B cell (primary cell): ENCODE results near the gene LAMP5. TPM values are rescaled to one million over a fixed set of nuclear protein-coding genes. Genes with fewer than 3 reads are reported as not detected.

ENCODE experiments used
- ATAC-seq: fragments of 200-7000 bp; cut with Tn5 transposase; one replicate; pipeline ENCODE4 v1.10.0; 2021; ENCODE audit warnings: low read depth, mild to moderate bottlenecking, moderate number of reproducible peaks, moderate library complexity
- CTCF ChIA-PET: fragments of 350-600 bp; sonication (Branson Sonifier 250); formaldehyde crosslinking; loops from one replicate; lab custom pipeline; 2021; ENCODE audit warnings: antibody characterized with exemption, inconsistent platforms; lab: Charles Lee
- POLR2A ChIA-PET: fragments of 350-600 bp; sonication (Branson Sonifier 250); formaldehyde crosslinking; loops from one replicate; lab custom pipeline; 2021; ENCODE audit warnings: antibody characterized with exemption; lab: Charles Lee
- DNase-seq: peaks from one replicate; pipeline ENCODE4 v3.0.0; 2013
- H2AFZ ChIP-seq: 2 replicates; pipeline ENCODE4 v1.6.1; 2012; ENCODE audit warnings: mild to moderate bottlenecking, low read depth, low read length; ENCODE audit not compliant: insufficient read depth, poor library complexity, severe bottlenecking
- H3K27ac ChIP-seq, 2 donors: 1 replicate in 1 of 2; 2 replicates in 1 of 2; pipeline ENCODE4 v1.5.1; 2012 to 2013; ENCODE audit warnings: low read length in 2 of 2, mild to moderate bottlenecking in 2 of 2, moderate library complexity in 1 of 2
- H3K27me3 ChIP-seq, 4 experiments: fragments of 200-600 bp in 1 of 4; sonication (generic) in 1 of 4; replicated peaks in 1 of 4; 1 replicate in 2 of 4; 2 replicates in 2 of 4; pipeline versions ENCODE4 v1.6.1 to v1.7.0; 2013 to 2016; ENCODE audit warnings: low read length in 3 of 4, mild to moderate bottlenecking in 2 of 4, mixed read lengths in 1 of 4, moderate library complexity in 1 of 4; ENCODE audit not compliant: insufficient read depth in 4 of 4, control insufficient read depth in 3 of 4; ENCODE audit errors: control extremely low read depth in 1 of 4
- H3K36me3 ChIP-seq, 2 experiments: replicated peaks in 1 of 2; 1 replicate in 1 of 2; 2 replicates in 1 of 2; pipeline versions ENCODE4 v1.6.1 to v1.7.1; 2013; ENCODE audit warnings: low read length in 1 of 2; ENCODE audit not compliant: insufficient read depth in 2 of 2, control insufficient read depth in 1 of 2; ENCODE audit errors: control extremely low read depth in 1 of 2, extremely low read depth in 1 of 2
- H3K4me1 ChIP-seq, 2 donors: fragments of 200-600 bp in 1 of 2; sonication (generic) in 1 of 2; 1 replicate in 1 of 2; 2 replicates in 1 of 2; pipeline versions ENCODE4 v1.5.1 to v1.6.1; 2013 to 2017; ENCODE audit warnings: low read length in 2 of 2; ENCODE audit not compliant: control insufficient read depth in 2 of 2, insufficient read depth in 2 of 2
- H3K4me2 ChIP-seq: replicated peaks from 2 replicates; pipeline ENCODE3; 2012; ENCODE audit warnings: mild to moderate bottlenecking, low read depth, low read length; ENCODE audit not compliant: poor library complexity, severe bottlenecking
- H3K4me3 ChIP-seq, 5 experiments: fragments of 200-600 bp in 1 of 5; sonication (generic) in 1 of 5; 1 replicate in 3 of 5; 2 replicates in 2 of 5; pipeline versions ENCODE4 v1.5.1 to v1.7.0; 2011 to 2016; ENCODE audit warnings: low read length in 4 of 5, mild to moderate bottlenecking in 4 of 5, low read depth in 2 of 5, control low read depth in 1 of 5, moderate library complexity in 1 of 5; ENCODE audit not compliant: insufficient read depth in 1 of 5; ENCODE audit errors: control extremely low read depth in 1 of 5, extremely low read depth in 1 of 5
- H3K79me2 ChIP-seq: fragments of 200-600 bp; sonication (generic); one replicate; pipeline ENCODE4 v1.6.0; 2016; ENCODE audit warnings: low read length; ENCODE audit not compliant: control insufficient read depth, insufficient read depth
- H3K9ac ChIP-seq: fragments of 200-600 bp; sonication (generic); 2 replicates; pipeline ENCODE4 v1.6.1; 2017; ENCODE audit warnings: mild to moderate bottlenecking, low read length, moderate library complexity
- H3K9me3 ChIP-seq, 3 donors: one replicate each; pipeline versions ENCODE4 v1.6.1 to v1.7.1; 2013; ENCODE audit warnings: low read length in 2 of 3; ENCODE audit not compliant: control insufficient read depth in 2 of 3, insufficient read depth in 1 of 3; ENCODE audit errors: control extremely low read depth in 1 of 3
- H4K20me1 ChIP-seq: 2 replicates; pipeline ENCODE4 v1.6.0; 2012; ENCODE audit warnings: mild to moderate bottlenecking, low read length; ENCODE audit not compliant: insufficient read depth, control insufficient read depth, poor library complexity, severe bottlenecking
- H3K27ac Mint-ChIP-seq: one replicate; pipeline ENCODE4 v1.8.0; 2021; ENCODE audit warnings: mixed read lengths
- H3K27me3 Mint-ChIP-seq: one replicate; pipeline ENCODE4 v1.8.0; 2021; ENCODE audit warnings: mixed read lengths
- H3K4me1 Mint-ChIP-seq: one replicate; pipeline ENCODE4 v1.8.0; 2021; ENCODE audit warnings: mixed read lengths
- H3K4me3 Mint-ChIP-seq: one replicate; pipeline ENCODE4 v1.8.0; 2021; ENCODE audit warnings: mixed read lengths
- H3K9me3 Mint-ChIP-seq: one replicate; pipeline ENCODE4 v1.8.0; 2022; ENCODE audit warnings: mixed read lengths; ENCODE audit not compliant: insufficient read depth
- EZH2 ChIP-seq: IDR thresholded peaks from 2 replicates; pipeline ENCODE4 v1.6.1; 2012; ENCODE audit warnings: borderline replicate concordance, low read depth, mild to moderate bottlenecking, moderate library complexity, low read length; ENCODE audit not compliant: insufficient read depth, poor library complexity, severe bottlenecking
- WGBS: methylation state at CpG from one replicate; pipeline ENCODE4 v1.1.5; 2013; ENCODE audit warnings: missing lambda C conversion rate; ENCODE audit not compliant: insufficient coverage; 5-methylcytosine and 5-hydroxymethylcytosine counted together
- intact Hi-C: fragments of 100-400 bp; cut with micrococcal nuclease; formaldehyde crosslinking; loops from one replicate; pipeline ENCODE4 v1.10.0; 2022
- polyA plus RNA-seq: library from polyadenylated mRNA; depleted of rRNA; stranded (reverse); fragments of >200 nt; gene quantifications from 2 replicates; pipeline ENCODE4 v1.2.3, GENCODE V29; 2012
- total RNA-seq, 2 donors: library from RNA; stranded (reverse); fragments of 120-200 nt in 1 of 2; gene quantifications; 1 replicate in 1 of 2; 2 replicates in 1 of 2; pipeline versions ENCODE4 v1.2.3 to v1.2.4, GENCODE V29; 2013 to 2022
- TF ChIP-seq, protein P1 (sequence below): fragments of 200-600 bp; IDR thresholded peaks from one replicate; pipeline ENCODE4 v1.8.0; 2022; ENCODE audit warnings: antibody characterized with exemption, mild to moderate bottlenecking

The LAMP5 gene
- total and polyA plus RNA-seq, 2 donors (not counting 1 experiment from before 2014, with no cell fraction given) = 0.17 to 1.3 TPM

DNA sequence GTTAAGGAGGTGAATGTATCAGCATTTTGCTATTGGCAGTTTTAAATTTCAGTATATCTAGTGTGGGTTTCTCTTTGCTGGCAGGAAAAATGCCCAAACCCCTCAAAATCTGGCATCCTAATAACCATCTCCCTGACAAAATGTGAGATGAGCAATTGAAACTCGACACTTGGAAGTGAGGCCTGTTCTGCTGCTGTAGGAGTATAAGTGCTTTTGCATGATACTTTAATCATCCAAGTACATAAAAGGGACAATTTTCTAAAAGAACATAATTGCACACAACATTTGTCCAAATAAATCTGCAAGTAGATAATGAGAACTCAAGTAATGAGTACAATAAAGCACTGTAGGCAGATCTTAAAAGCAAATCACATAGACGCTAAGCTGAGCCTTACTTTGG lies 36.5 kb downstream of the LAMP5 start:
- 100% methylated on average over 1 of the region's 2 CpGs for WGBS
- POLR2A ChIA-PET = no interaction called here
- Mint-ChIP-seq H3K27me3 (peaks cover 13% of the 10 kb centered on the region), H3K9me3 (no peaks in the 10 kb centered on the region), H3K27ac (no peak overlapping the region), H3K4me3 (no peak overlapping the region), H3K4me1 (no peaks in the 10 kb centered on the region)
- Histone ChIP-seq H3K9me3 (peaks cover 0 to 3% (median 0%) of the 10 kb centered on the region in 3 donors), H3K27ac (no peak overlapping the region), H3K9ac (no peak overlapping the region), H2AFZ (no peak overlapping the region), H4K20me1 (no peaks in the 10 kb centered on the region), H3K4me3 (no peak overlapping the region), H3K4me2 (no peak overlapping the region), H3K79me2 (no peaks in the 10 kb centered on the region), H3K27me3 (peaks cover 0 to 7% (median 1%) of the 10 kb centered on the region in 4 experiments), H3K36me3 (no peaks in the 10 kb centered on the region), H3K4me1 (no peaks in the 10 kb centered on the region)
- TF ChIP-seq EZH2 = no peak
- TF ChIP-seq, protein P1, sequence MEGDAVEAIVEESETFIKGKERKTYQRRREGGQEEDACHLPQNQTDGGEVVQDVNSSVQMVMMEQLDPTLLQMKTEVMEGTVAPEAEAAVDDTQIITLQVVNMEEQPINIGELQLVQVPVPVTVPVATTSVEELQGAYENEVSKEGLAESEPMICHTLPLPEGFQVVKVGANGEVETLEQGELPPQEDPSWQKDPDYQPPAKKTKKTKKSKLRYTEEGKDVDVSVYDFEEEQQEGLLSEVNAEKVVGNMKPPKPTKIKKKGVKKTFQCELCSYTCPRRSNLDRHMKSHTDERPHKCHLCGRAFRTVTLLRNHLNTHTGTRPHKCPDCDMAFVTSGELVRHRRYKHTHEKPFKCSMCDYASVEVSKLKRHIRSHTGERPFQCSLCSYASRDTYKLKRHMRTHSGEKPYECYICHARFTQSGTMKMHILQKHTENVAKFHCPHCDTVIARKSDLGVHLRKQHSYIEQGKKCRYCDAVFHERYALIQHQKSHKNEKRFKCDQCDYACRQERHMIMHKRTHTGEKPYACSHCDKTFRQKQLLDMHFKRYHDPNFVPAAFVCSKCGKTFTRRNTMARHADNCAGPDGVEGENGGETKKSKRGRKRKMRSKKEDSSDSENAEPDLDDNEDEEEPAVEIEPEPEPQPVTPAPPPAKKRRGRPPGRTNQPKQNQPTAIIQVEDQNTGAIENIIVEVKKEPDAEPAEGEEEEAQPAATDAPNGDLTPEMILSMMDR = no peak
- no peak for DNase-seq
- CTCF ChIA-PET = no interaction called here
- no peak for ATAC-seq
- intact Hi-C loops = no loop called here

DNA sequence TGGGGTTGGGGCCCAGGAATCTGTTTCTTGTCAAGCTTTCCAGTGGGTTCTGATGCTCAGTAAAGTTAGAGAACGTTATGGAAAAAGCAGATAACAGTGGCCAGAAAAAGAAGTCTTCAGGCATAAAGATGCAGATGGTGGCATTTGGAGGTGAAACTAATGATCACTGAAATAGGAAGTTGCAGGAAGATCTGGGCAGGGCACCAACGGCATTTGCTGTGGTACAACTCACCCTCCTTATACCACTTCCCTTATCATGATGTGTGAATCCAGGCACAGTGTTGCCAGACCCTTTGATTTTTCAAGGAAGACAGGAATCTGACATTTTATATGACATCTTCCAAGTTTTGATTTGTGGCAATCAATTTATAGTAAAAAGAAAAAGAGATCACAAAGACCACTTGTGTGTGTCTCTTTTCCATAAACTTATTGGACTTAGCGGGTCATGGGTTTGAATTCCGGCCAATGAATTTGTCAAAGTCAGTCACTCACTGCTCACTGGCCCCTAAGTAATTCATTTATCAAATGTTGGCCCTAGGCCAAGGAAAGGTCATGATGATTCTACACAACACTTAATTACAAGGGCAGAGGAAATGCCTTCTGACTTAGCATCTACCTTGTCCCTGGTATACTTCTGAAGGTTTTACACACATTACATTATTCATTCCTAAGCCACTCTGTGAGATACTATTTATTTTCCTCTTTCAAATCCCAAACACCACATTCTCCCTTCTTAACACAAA lies 37.6 kb downstream of the LAMP5 start:
- H3K27ac ChIP-seq = no peak overlapping the region
- ChIA-PET CTCF (no interaction called here), POLR2A (no interaction called here)
- DNase-seq (no peak), ATAC-seq (no peak)
- no peaks in the 10 kb centered on the region for H3K36me3 ChIP-seq
- no peak overlapping the region for H3K4me3 ChIP-seq
- intact Hi-C loops = no loop called here
- H3K9ac ChIP-seq = no peak overlapping the region
- H3K27ac Mint-ChIP-seq = no peak overlapping the region
- H3K9me3 Mint-ChIP-seq = no peaks in the 10 kb centered on the region
- H3K4me1 Mint-ChIP-seq = no peaks in the 10 kb centered on the region
- H3K4me1 ChIP-seq = no peaks in the 10 kb centered on the region
- no peak overlapping the region for H3K4me2 ChIP-seq
- H3K79me2 ChIP-seq = no peaks in the 10 kb centered on the region
- no peak for TF ChIP-seq EZH2
- TF ChIP-seq, protein P1 = no peak
- H3K27me3 ChIP-seq = peaks cover 0 to 7% (median 2%) of the 10 kb centered on the region in 4 experiments
- no peak overlapping the region for H3K4me3 Mint-ChIP-seq
- peaks cover 0 to 3% (median 0%) of the 10 kb centered on the region in 3 donors for H3K9me3 ChIP-seq
- WGBS = 53% methylated on average over 4 of the region's 4 CpGs
- H4K20me1 ChIP-seq = no peaks in the 10 kb centered on the region
- no peak overlapping the region for H2AFZ ChIP-seq
- peaks cover 9% of the 10 kb centered on the region for H3K27me3 Mint-ChIP-seq
